Upper lobe of left lung (tissue), 6 donors: ENCODE results near the gene PCCA. TPM values are rescaled to one million over a fixed set of nuclear protein-coding genes. Genes with fewer than 3 reads are reported as not detected.

ENCODE experiments used
- ATAC-seq, 2 donors: fragments of 200-7000 bp; cut with Tn5 transposase; one replicate each; pipeline ENCODE4 v1.9.1; 2022; ENCODE audit warnings: mild to moderate bottlenecking in 2 of 2, moderate library complexity in 2 of 2; ENCODE audit not compliant: low FRiP score in 2 of 2
- DNase-seq, 2 donors: peaks; one replicate each; pipeline ENCODE4 v3.0.0-alpha.2; 2019 to 2020
- H3K27ac ChIP-seq, 4 donors: fragments of 200-600 bp; sonication (generic); one replicate each; pipeline ENCODE4 v1.5.1; 2016 to 2019
- H3K27me3 ChIP-seq, 4 donors: fragments of 200-600 bp; sonication (generic); one replicate each; pipeline ENCODE4 v1.5.1; 2017 to 2019
- H3K36me3 ChIP-seq, 4 donors: fragments of 200-600 bp; sonication (generic); one replicate each; pipeline ENCODE4 v1.5.1; 2016 to 2019
- H3K4me1 ChIP-seq, 4 donors: fragments of 200-600 bp; sonication (generic); one replicate each; pipeline ENCODE4 v1.5.1; 2018 to 2019
- H3K4me3 ChIP-seq, 4 donors: fragments of 200-600 bp; sonication (generic); one replicate each; pipeline ENCODE4 v1.5.1; 2017 to 2019; ENCODE audit warnings: mild to moderate bottlenecking in 2 of 4, moderate library complexity in 1 of 4
- H3K9me3 ChIP-seq, 4 donors: fragments of 200-600 bp; sonication (generic); one replicate each; pipeline ENCODE4 v1.5.1; 2018 to 2019
- CTCF ChIP-seq, 6 experiments: fragments of 450-650 bp in 4 of 6; fragments of 200-600 bp in 2 of 6; sonication (generic) in 2 of 6; IDR thresholded peaks; one replicate each; pipeline ENCODE4 v1.5.1; 2016 to 2019; ENCODE audit warnings: antibody characterized with exemption in 6 of 6
- EP300 ChIP-seq, 4 donors: sonication (generic); formaldehyde crosslinking; IDR thresholded peaks; one replicate each; pipeline ENCODE4 v1.5.1; 2017; ENCODE audit warnings: antibody characterized with exemption in 4 of 4, control low read depth in 2 of 4
- POLR2A ChIP-seq, 4 donors: fragments of 450-650 bp; IDR thresholded peaks; one replicate each; pipeline ENCODE4 v1.5.1; 2016 to 2017; ENCODE audit warnings: antibody characterized with exemption in 4 of 4, mild to moderate bottlenecking in 2 of 4
- POLR2AphosphoS5 ChIP-seq, 2 donors: sonication (generic); formaldehyde crosslinking; IDR thresholded peaks; one replicate each; pipeline ENCODE4 v1.5.1; 2017; ENCODE audit warnings: antibody characterized with exemption in 2 of 2
- WGBS, 2 donors: methylation state at CpG; one replicate each; pipeline ENCODE4 v1.1.5; 2017 to 2018; 5-methylcytosine and 5-hydroxymethylcytosine counted together
- total RNA-seq, 6 donors: library from RNA; depleted of rRNA in 4 of 6; stranded (reverse); fragments of >200 nt in 4 of 6; gene quantifications; one replicate each; pipeline versions ENCODE4 v1.1.0 to v1.2.1, GENCODE V29; 2016 to 2021
- donor health status: DM: no; HTN: no; CAD: no; lungs with moderate emphysema.
- donor health status: DM: no; HTN: yes; CAD: no; lungs with severe emphysema.

Gene PCCA
- total RNA-seq, 6 donors from 2014 or later = 23.1 to 43.4 (median 30.0) TPM

DNA sequence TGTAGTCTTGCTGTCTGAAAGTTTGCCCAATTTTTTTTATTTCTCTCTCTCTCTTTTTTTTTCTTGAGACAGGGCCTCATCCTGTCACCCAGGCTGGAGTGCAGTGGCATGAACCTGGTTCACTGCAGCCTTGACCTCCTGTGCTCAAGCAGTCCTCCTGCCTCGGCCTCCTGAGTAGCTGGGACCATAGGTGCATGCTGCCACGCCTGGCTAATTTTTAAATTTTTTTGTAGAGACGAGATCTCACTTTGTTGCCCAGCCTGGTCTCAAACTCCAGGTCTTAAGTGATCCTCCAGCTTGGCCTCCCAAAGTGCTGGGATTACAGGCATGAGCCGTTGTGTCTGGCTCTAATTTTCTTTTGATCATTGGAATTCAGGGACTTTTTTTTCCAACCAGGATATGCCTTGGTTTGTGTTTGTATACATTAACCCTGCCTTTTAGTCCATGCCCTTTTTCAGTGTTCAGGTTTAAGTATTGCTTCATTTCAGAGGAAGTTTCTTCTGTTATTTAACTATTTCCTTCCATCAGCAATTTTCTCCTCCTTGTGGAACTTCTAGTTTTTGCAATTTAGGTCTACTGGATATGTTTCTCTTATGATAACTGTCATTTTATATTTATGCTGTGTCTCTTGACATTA lies 201.4 kb downstream of the PCCA start:
- WGBS, 2 donors = 82 to 87% methylated on average over 4 of the region's 4 CpGs

DNA sequence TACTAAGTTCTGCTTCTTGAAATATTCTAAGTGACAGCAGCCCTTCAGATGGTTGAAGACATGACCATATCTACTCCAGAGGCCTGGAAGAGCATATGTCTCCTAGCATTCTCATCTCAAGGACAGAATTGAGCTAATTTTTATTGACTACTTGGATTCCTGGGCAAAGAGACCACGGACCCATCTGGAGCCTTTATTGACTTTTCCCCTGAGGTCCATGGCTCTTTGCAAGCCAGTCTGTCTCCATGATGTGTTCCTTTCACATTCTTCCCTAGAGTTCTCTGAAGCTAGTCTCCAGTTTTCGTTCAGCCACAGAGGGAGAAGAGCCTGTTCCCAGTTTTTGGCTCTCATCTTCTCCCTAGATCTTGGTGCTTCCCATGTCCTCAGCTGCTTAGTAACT lies 202.7 kb downstream of the PCCA start:
- H3K9me3 ChIP-seq = no peaks in the 10 kb centered on the region
- TF ChIP-seq POLR2AphosphoS5 (IDR thresholded peaks at IDR 0.05) = no peak
- TF ChIP-seq POLR2A (IDR thresholded peaks at IDR 0.05) = no peak
- no peak for TF ChIP-seq EP300 (IDR thresholded peaks at IDR 0.05)
- no peak for TF ChIP-seq CTCF (IDR thresholded peaks at IDR 0.05)
- H3K36me3 ChIP-seq = no peaks in the 10 kb centered on the region
- no peak overlapping the region for H3K4me3 ChIP-seq
- no peaks in the 10 kb centered on the region for H3K4me1 ChIP-seq
- no peak for ATAC-seq
- 91 to 92% methylated on average over 2 of the region's 2 CpGs for WGBS, 2 donors
- no peak for DNase-seq
- no peaks in the 10 kb centered on the region for H3K27me3 ChIP-seq
- no peak overlapping the region for H3K27ac ChIP-seq

More for the DNA sequence above, 201.4 kb downstream of the PCCA start:
- Histone ChIP-seq H3K27me3 (no peaks in the 10 kb centered on the region), H3K9me3 (no peaks in the 10 kb centered on the region), H3K27ac (no peak overlapping the region), H3K4me1 (no peaks in the 10 kb centered on the region), H3K36me3 (no peaks in the 10 kb centered on the region), H3K4me3 (no peak overlapping the region)
- TF ChIP-seq EP300 (IDR thresholded peaks at IDR 0.05) = no peak
- TF ChIP-seq CTCF (IDR thresholded peaks at IDR 0.05) = no peak
- no peak for TF ChIP-seq POLR2AphosphoS5 (IDR thresholded peaks at IDR 0.05)
- no peak for DNase-seq
- ATAC-seq = no peak

- H3K9me3 ChIP-seq = no peaks in the 10 kb centered on the region
- WGBS, 2 donors = 89 to 93% methylated on average over 5 of the region's 5 CpGs
- TF ChIP-seq POLR2AphosphoS5 (IDR thresholded peaks at IDR 0.05) (no peak), EP300 (IDR thresholded peaks at IDR 0.05) (no peak), POLR2A (IDR thresholded peaks at IDR 0.05) (no peak), CTCF (IDR thresholded peaks at IDR 0.05) (no peak)
- ATAC-seq (no peak), DNase-seq (no peak)
- no peaks in the 10 kb centered on the region for H3K36me3 ChIP-seq
- no peaks in the 10 kb centered on the region for H3K4me1 ChIP-seq
- no peak overlapping the region for H3K4me3 ChIP-seq
- H3K27me3 ChIP-seq = no peaks in the 10 kb centered on the region
- no peak overlapping the region for H3K27ac ChIP-seq
These were observed 208.5 kb downstream of the PCCA start for GRCh38 chr13:100297413-100297812.

- H3K4me1 ChIP-seq = no peaks in the 10 kb centered on the region
- no peak for DNase-seq
- H3K9me3 ChIP-seq = no peaks in the 10 kb centered on the region
- WGBS, 2 donors = 69 to 93% methylated on average over 2 of the region's 2 CpGs
- no peak for ATAC-seq
- H3K4me3 ChIP-seq = no peak overlapping the region
- TF ChIP-seq POLR2AphosphoS5 (IDR thresholded peaks at IDR 0.05) = no peak
- TF ChIP-seq EP300 (IDR thresholded peaks at IDR 0.05) = no peak
- TF ChIP-seq CTCF (IDR thresholded peaks at IDR 0.05) = no peak
- no peak for TF ChIP-seq POLR2A (IDR thresholded peaks at IDR 0.05)
- H3K27ac ChIP-seq = no peak overlapping the region
- H3K27me3 ChIP-seq = no peaks in the 10 kb centered on the region
- H3K36me3 ChIP-seq = no peaks in the 10 kb centered on the region
These were observed 209.3 kb downstream of the PCCA start for GRCh38 chr13:100298116-100298681.

DNA sequence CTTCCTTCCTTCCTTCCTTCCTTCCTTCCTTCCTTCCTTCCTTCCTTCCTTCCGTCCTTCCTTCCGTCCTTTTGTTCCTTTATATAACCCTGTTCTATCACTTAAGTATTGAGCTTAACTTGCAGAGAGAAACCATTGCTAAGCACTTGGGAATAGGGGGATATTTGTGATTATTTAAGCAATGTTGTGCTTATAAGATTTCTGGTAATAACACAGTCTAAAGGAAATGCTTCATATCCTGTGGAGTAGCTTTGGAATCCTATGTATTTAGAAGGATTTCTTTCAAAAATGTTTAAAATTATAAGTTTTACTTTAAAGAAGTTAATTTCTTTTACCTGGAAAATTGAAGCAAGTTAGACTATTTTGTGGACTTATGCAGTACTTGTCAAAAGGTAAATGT lies 209.8 kb downstream of the PCCA start:
- ATAC-seq = no peak
- 68 to 74% methylated on average over 2 of the region's 2 CpGs for WGBS, 2 donors

More for the DNA sequence above, 209.8 kb downstream of the PCCA start:
- DNase-seq = no peak
- H3K36me3 ChIP-seq = no peaks in the 10 kb centered on the region
- H3K27me3 ChIP-seq = no peaks in the 10 kb centered on the region
- TF ChIP-seq POLR2A (IDR thresholded peaks at IDR 0.05) = no peak
- TF ChIP-seq CTCF (IDR thresholded peaks at IDR 0.05) = no peak
- TF ChIP-seq EP300 (IDR thresholded peaks at IDR 0.05) = no peak
- no peak for TF ChIP-seq POLR2AphosphoS5 (IDR thresholded peaks at IDR 0.05)
- no peak overlapping the region for H3K4me3 ChIP-seq
- no peaks in the 10 kb centered on the region for H3K4me1 ChIP-seq
- H3K9me3 ChIP-seq = no peaks in the 10 kb centered on the region
- no peak overlapping the region for H3K27ac ChIP-seq
